ENCODE results near the gene MKLN1.
"Not testable (repeated sequence)": the region's sequence is repeated elsewhere in the genome, so short reads cannot be mapped to it uniquely, and the experiment has no call there.

MKLN1 gene

GRCh38 chr7:131403322-131403721 lies 75.6 kb downstream of the MKLN1 start:
- no peak for DNase-seq

GRCh38 chr7:131404226-131404911 lies 76.7 kb downstream of the MKLN1 start:
- DNase-seq: no peak

- no peak for DNase-seq
These were observed 81.6 kb downstream of the MKLN1 start for GRCh38 chr7:131409129-131409766.

- DNase-seq: no peak
These were observed 84.4 kb downstream of the MKLN1 start for GRCh38 chr7:131412031-131412430.

GRCh38 chr7:131413711-131414110 lies 86.0 kb downstream of the MKLN1 start:
- DNase-seq: no peak

GRCh38 chr7:131424219-131424822 lies 96.6 kb downstream of the MKLN1 start:
- DNase-seq: no peak

- no peak for DNase-seq
These were observed 98.3 kb downstream of the MKLN1 start for GRCh38 chr7:131425992-131426391.

- not testable (repeated sequence) for DNase-seq
These were observed 103.2 kb downstream of the MKLN1 start for GRCh38 chr7:131430826-131431225.

GRCh38 chr7:131431289-131431688 lies 103.6 kb downstream of the MKLN1 start:
- peak; percentile 56 for DNase-seq

GRCh38 chr7:131431756-131432155 lies 104.1 kb downstream of the MKLN1 start:
- DNase-seq: no peak

GRCh38 chr7:131436384-131436783 lies 108.7 kb downstream of the MKLN1 start:
- no peak for DNase-seq

GRCh38 chr7:131438969-131439368 lies 111.3 kb downstream of the MKLN1 start:
- no peak for DNase-seq

GRCh38 chr7:131443496-131443895 lies 115.8 kb downstream of the MKLN1 start:
- DNase-seq: no peak

GRCh38 chr7:131444683-131445082 lies 117.0 kb downstream of the MKLN1 start:
- DNase-seq: no peak

GRCh38 chr7:131449373-131449902 lies 121.8 kb downstream of the MKLN1 start:
- no peak for DNase-seq

GRCh38 chr7:131454498-131454897 lies 126.8 kb downstream of the MKLN1 start:
- DNase-seq: no peak

GRCh38 chr7:131455001-131455400 lies 127.3 kb downstream of the MKLN1 start:
- DNase-seq: no peak

GRCh38 chr7:131455546-131455945 lies 127.9 kb downstream of the MKLN1 start:
- DNase-seq: no peak

GRCh38 chr7:131456338-131456737 lies 128.7 kb downstream of the MKLN1 start:
- DNase-seq: no peak

- DNase-seq: no peak
These were observed 131.6 kb downstream of the MKLN1 start for GRCh38 chr7:131459256-131459655.

GRCh38 chr7:131462059-131462458 lies 134.4 kb downstream of the MKLN1 start:
- DNase-seq: no peak

- not testable (repeated sequence) for DNase-seq
These were observed 135.0 kb downstream of the MKLN1 start for GRCh38 chr7:131462715-131463114.

- no peak for DNase-seq
These were observed 139.2 kb downstream of the MKLN1 start for GRCh38 chr7:131466735-131467365.

- no peak for DNase-seq
These were observed 140.1 kb downstream of the MKLN1 start for GRCh38 chr7:131467788-131468187.

All from NCI-H510A (cell line).